Measurements from ENCODE around the gene MRPL2. TPM values are rescaled to one million over a fixed set of nuclear protein-coding genes. Genes with fewer than 3 reads are reported as not detected.
A peak's percentile ranks its signal among the peaks of the same experiment; 100 is the strongest.

The MRPL2 gene
- total RNA-seq, 1 experiment from 2014 or later = 123 TPM

DNA sequence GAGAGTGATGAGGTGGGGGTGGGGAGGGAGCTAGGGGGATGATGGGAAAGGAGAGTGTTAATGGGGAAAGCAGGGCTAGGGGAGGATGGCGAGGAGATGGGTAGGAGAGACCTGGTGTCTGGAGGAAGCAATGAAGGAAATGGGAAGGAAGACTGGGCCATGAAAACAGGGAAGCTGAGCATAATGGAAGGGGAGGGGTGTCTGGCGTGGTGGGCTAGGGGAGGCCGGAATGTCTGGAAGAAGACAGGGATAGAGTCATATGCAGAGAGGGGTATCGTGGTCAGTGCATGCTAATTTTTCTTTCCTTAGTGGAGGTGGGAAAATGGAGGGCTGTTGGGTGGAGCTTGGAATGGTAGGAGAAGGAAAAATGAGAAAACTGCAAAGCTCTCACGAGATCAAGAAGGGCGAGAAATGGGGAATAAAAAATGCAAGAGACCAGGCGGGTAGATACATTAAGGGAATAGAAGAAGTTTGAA is 44.8 kb downstream of the MRPL2 start:
- POLR2A ChIA-PET = interaction anchor here (0.5 to 2.2 kb wide), 16 partner anchors 8 to 1374 kb away, joined by 3 to 24 read pairs (median 4); partner anchors contain the start of genes BICRAL, CNPY3, CUL7 and KLC4
- Mint-ChIP-seq H3K27ac (ENCODE audit: unreplicated experiment) (peak overlapping the region; percentile 80), H3K4me3 (ENCODE audit: unreplicated experiment) (peak overlapping the region; percentile 89), H3K4me1 (ENCODE audit: low read depth, unreplicated experiment) (peaks cover 21% of the 10 kb centered on the region), H3K36me3 (ENCODE audit: insufficient read depth, unreplicated experiment) (peaks cover 44% of the 10 kb centered on the region), H3K9me3 (ENCODE audit: unreplicated experiment) (no peaks in the 10 kb centered on the region), H3K27me3 (ENCODE audit: insufficient read depth, unreplicated experiment) (no peaks in the 10 kb centered on the region)
- TF ChIP-seq, protein P1, sequence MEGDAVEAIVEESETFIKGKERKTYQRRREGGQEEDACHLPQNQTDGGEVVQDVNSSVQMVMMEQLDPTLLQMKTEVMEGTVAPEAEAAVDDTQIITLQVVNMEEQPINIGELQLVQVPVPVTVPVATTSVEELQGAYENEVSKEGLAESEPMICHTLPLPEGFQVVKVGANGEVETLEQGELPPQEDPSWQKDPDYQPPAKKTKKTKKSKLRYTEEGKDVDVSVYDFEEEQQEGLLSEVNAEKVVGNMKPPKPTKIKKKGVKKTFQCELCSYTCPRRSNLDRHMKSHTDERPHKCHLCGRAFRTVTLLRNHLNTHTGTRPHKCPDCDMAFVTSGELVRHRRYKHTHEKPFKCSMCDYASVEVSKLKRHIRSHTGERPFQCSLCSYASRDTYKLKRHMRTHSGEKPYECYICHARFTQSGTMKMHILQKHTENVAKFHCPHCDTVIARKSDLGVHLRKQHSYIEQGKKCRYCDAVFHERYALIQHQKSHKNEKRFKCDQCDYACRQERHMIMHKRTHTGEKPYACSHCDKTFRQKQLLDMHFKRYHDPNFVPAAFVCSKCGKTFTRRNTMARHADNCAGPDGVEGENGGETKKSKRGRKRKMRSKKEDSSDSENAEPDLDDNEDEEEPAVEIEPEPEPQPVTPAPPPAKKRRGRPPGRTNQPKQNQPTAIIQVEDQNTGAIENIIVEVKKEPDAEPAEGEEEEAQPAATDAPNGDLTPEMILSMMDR (IDR thresholded peaks at IDR 0.05; ENCODE audit: insufficient read depth in 1 of 2, low read depth in 1 of 2, low read length in 1 of 2, severe bottlenecking in 1 of 2, unreplicated experiment in 1 of 2) = no peak
- no TSS peak for BruUV-seq (replicated peaks)
- H3K4me1 ChIP-seq = 0 out of 2 replicates have a peak, but pooled peaks cover 4% of the 10 kb centered on the region
- H3K4me3 ChIP-seq (ENCODE audit: low read depth, low read length) = peak overlapping the region; percentile 68
- H3K36me3 ChIP-seq (ENCODE audit: control insufficient read depth, insufficient read depth, low read length) = no peaks in the 10 kb centered on the region; the same call in 1 of the 2 replicates
- intact Hi-C loops (cut with micrococcal nuclease; ENCODE audit: unreplicated experiment) = loop anchor here (1.0 kb wide), 1 partner anchor 46 kb away; no protein-coding TSS in a partner anchor
- DNase-seq = no peak
- CTCF ChIA-PET = interaction anchor here (0.7 to 2.0 kb wide), 5 partner anchors 18 to 157 kb away, joined by 3 to 7 read pairs (median 3); partner anchors contain the start of gene PEX6
- H3K9me3 ChIP-seq = no peaks in the 10 kb centered on the region
- H3K27me3 ChIP-seq (replicated peaks; ENCODE audit: control insufficient read depth, insufficient read depth, low read length) = no peaks in the 10 kb centered on the region

DNA sequence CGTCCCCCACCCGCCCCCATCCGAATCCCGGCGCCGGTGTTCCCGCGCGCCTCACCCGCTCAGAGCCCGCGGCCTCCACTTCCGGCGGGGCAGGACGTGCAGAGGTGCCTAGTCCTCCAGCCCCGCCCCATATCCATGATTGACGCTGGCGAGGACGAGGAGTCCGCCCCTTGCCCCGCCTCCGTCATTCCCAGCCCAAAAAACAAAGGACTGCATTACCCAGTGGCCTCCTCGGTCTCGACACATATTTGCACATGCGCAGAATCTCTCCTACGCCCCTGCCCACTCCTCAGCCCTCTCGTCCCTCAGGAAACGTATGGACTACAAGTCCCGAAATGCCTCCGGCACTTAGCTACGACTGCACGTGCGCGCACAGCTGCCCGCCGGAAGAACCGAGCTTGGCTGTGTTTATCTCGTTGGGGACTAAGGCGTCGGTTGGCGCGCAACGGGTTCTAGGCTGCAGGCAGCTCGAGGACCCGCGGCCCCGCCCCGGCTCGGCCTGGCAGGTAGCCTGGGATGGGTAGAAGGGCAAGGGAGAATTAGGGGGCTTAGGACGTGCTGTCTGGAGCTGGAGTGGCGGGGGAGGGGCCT is 45.3 kb downstream of the MRPL2 start, which contains the start of the genes KLHDC3 and MEA1:
TSS of gene KLHDC3 (plus strand) at position 407 of the 591 bp plus-strand sequence. CDS start 2,944 bp downstream, outside the sequence.
TSS of gene MEA1 (minus strand) at position 104 of the 591 bp plus-strand sequence. CDS start 133 bp downstream, outside the sequence.
- Mint-ChIP-seq H3K36me3 (ENCODE audit: insufficient read depth, unreplicated experiment) (peaks cover 44% of the 10 kb centered on the region), H3K27me3 (ENCODE audit: insufficient read depth, unreplicated experiment) (no peaks in the 10 kb centered on the region)
- intact Hi-C loops (cut with micrococcal nuclease; ENCODE audit: unreplicated experiment) = loop anchor here (1.0 kb wide), 1 partner anchor 46 kb away; no protein-coding TSS in a partner anchor

More for the DNA sequence above, 45.3 kb downstream of the MRPL2 start, which contains the start of the genes KLHDC3 and MEA1:
- peak within 1 kb of the TSS; percentile 89 for H3K4me3 Mint-ChIP-seq (ENCODE audit: unreplicated experiment)
- H3K4me3 ChIP-seq (ENCODE audit: low read depth, low read length) = peak within 1 kb of the TSS; percentile 68
- peaks cover 21% of the 10 kb centered on the region for H3K4me1 Mint-ChIP-seq (ENCODE audit: low read depth, unreplicated experiment)
- TF ChIP-seq, protein P1 (IDR thresholded peaks at IDR 0.05; ENCODE audit: insufficient read depth in 1 of 2, low read depth in 1 of 2, low read length in 1 of 2, severe bottlenecking in 1 of 2, unreplicated experiment in 1 of 2) = no peak
- POLR2A ChIA-PET = interaction anchor here (0.5 to 2.2 kb wide), 16 partner anchors 8 to 1374 kb away, joined by 3 to 24 read pairs (median 4); partner anchors contain the start of genes BICRAL, CNPY3, CUL7 and KLC4
- no peaks in the 10 kb centered on the region for H3K9me3 Mint-ChIP-seq (ENCODE audit: unreplicated experiment)
- no peaks in the 10 kb centered on the region; the same call in 1 of the 2 replicates for H3K36me3 ChIP-seq (ENCODE audit: control insufficient read depth, insufficient read depth, low read length)
- H3K27me3 ChIP-seq (replicated peaks; ENCODE audit: control insufficient read depth, insufficient read depth, low read length) = no peaks in the 10 kb centered on the region
- H3K4me1 ChIP-seq = 0 out of 2 replicates have a peak, but pooled peaks cover 4% of the 10 kb centered on the region
- BruUV-seq (replicated peaks) = no TSS peak
- H3K9me3 ChIP-seq = no peaks in the 10 kb centered on the region
- H3K27ac Mint-ChIP-seq (ENCODE audit: unreplicated experiment) = peak within 1 kb of the TSS; percentile 80
- peak; percentile 99 for DNase-seq
- CTCF ChIA-PET = interaction anchor here (0.7 to 2.0 kb wide), 5 partner anchors 18 to 158 kb away, joined by 3 to 7 read pairs (median 3); partner anchors contain the start of gene PEX6

Measured in Caco-2 (cell line).